OCI-LY1 (cell line): ENCODE data around the gene SLC6A4.

ENCODE experiments used
- EZH2 ChIP-seq: fragments of 200-600 bp; sonication (generic), shearing (Covaris generic); IDR thresholded peaks from 2 replicates; pipeline ENCODE4 v1.8.0; 2017; ENCODE audit warnings: borderline replicate concordance, mixed run types, mild to moderate bottlenecking, antibody characterized with exemption, low read length, moderate library complexity, mixed read lengths
- TF ChIP-seq, protein P1 (sequence below): fragments of 200-600 bp; sonication (generic), shearing (Covaris generic); IDR thresholded peaks from 2 replicates; pipeline ENCODE4 v1.5.1; 2017; ENCODE audit warnings: mild to moderate bottlenecking, antibody characterized with exemption, low read length, moderate library complexity, mixed read lengths

DNA sequence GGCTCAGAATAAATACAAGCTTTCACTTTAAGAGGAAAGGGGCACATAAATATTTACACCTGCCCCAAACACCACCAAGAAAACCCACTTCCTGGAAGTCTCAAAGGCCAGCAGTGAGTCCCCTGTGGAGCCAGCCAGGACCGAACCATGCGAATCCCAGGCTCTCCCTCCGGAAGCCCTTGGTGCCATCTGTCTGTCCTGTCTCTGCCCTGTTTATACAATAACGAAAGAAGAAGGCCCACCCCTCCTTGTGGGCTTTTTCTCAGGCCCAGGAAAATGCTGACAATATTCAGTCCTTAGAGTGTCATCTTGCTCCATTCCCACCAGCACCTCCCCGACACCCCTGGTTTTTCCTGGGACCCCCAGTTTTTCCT, 3.6 kb upstream of the SLC6A4 start:
- TF ChIP-seq, protein P1, sequence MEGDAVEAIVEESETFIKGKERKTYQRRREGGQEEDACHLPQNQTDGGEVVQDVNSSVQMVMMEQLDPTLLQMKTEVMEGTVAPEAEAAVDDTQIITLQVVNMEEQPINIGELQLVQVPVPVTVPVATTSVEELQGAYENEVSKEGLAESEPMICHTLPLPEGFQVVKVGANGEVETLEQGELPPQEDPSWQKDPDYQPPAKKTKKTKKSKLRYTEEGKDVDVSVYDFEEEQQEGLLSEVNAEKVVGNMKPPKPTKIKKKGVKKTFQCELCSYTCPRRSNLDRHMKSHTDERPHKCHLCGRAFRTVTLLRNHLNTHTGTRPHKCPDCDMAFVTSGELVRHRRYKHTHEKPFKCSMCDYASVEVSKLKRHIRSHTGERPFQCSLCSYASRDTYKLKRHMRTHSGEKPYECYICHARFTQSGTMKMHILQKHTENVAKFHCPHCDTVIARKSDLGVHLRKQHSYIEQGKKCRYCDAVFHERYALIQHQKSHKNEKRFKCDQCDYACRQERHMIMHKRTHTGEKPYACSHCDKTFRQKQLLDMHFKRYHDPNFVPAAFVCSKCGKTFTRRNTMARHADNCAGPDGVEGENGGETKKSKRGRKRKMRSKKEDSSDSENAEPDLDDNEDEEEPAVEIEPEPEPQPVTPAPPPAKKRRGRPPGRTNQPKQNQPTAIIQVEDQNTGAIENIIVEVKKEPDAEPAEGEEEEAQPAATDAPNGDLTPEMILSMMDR, result no peak
- no peak for TF ChIP-seq EZH2
